NCI-H2196 treated with DMSO at 0.1 percent for 48 hours (cell line): ENCODE results near the gene MKKS.
"Not testable (repeated sequence)": the region's sequence is repeated elsewhere in the genome, so short reads cannot be mapped to it uniquely, and the experiment has no call there.

Experiments used
- DNase-seq: peaks from one replicate; lab custom pipeline; 2025; ENCODE audit not compliant: unreplicated experiment; lab: John Stamatoyannopoulos, UW

MKKS gene

GRCh38 chr20:10449270-10449669, 15.2 kb upstream of the MKKS start:
- no peak for DNase-seq

- no peak for DNase-seq
These were observed 14.5 kb upstream of the MKKS start for GRCh38 chr20:10448270-10449156.

GRCh38 chr20:10447028-10447427, 13.0 kb upstream of the MKKS start:
- no peak for DNase-seq

GRCh38 chr20:10445758-10446157, 11.7 kb upstream of the MKKS start:
- no peak for DNase-seq

- no peak for DNase-seq
These were observed 9.9 kb upstream of the MKKS start for GRCh38 chr20:10443936-10444335.

GRCh38 chr20:10438217-10438616, 4.2 kb upstream of the MKKS start:
- no peak for DNase-seq

GRCh38 chr20:10436053-10436699, 2.2 kb upstream of the MKKS start:
- no peak for DNase-seq

GRCh38 chr20:10434832-10435812, 1.1 kb upstream of the MKKS start, which contains the start of gene SLX4IP:
Gene SLX4IP, plus strand, starts transcription at chr20:10435305. Its CDS starts 22,900 bp downstream, at chr20:10458205.
- DNase-seq, result peak; percentile 97

GRCh38 chr20:10434467-10434831, 427 bp upstream of the MKKS start:
- DNase-seq, result peak; percentile 96

GRCh38 chr20:10433014-10433622, 904 bp downstream of the MKKS start:
- DNase-seq, result no peak

GRCh38 chr20:10432079-10432478, 1.9 kb downstream of the MKKS start:
- DNase-seq, result no peak

GRCh38 chr20:10430704-10431103, 3.3 kb downstream of the MKKS start:
- no peak for DNase-seq

GRCh38 chr20:10430000-10430466, 4.0 kb downstream of the MKKS start:
- DNase-seq, result no peak

GRCh38 chr20:10429443-10429981, 4.5 kb downstream of the MKKS start:
- no peak for DNase-seq

GRCh38 chr20:10428008-10428407, 6.0 kb downstream of the MKKS start:
- DNase-seq, result no peak

GRCh38 chr20:10427060-10427692, 6.8 kb downstream of the MKKS start:
- DNase-seq, result peak; percentile 33

GRCh38 chr20:10423735-10424134, 10.3 kb downstream of the MKKS start:
- DNase-seq, result no peak

GRCh38 chr20:10419550-10420133, 14.4 kb downstream of the MKKS start:
- no peak for DNase-seq

GRCh38 chr20:10417218-10417617, 16.8 kb downstream of the MKKS start:
- DNase-seq, result not testable (repeated sequence)
